ENCODE data around the gene TPRG1L. TPM values are rescaled to one million over a fixed set of nuclear protein-coding genes. Genes with fewer than 3 reads are reported as not detected.

Gene TPRG1L
- total RNA-seq, 1 experiment from 2014 or later: 32.0 TPM

DNA sequence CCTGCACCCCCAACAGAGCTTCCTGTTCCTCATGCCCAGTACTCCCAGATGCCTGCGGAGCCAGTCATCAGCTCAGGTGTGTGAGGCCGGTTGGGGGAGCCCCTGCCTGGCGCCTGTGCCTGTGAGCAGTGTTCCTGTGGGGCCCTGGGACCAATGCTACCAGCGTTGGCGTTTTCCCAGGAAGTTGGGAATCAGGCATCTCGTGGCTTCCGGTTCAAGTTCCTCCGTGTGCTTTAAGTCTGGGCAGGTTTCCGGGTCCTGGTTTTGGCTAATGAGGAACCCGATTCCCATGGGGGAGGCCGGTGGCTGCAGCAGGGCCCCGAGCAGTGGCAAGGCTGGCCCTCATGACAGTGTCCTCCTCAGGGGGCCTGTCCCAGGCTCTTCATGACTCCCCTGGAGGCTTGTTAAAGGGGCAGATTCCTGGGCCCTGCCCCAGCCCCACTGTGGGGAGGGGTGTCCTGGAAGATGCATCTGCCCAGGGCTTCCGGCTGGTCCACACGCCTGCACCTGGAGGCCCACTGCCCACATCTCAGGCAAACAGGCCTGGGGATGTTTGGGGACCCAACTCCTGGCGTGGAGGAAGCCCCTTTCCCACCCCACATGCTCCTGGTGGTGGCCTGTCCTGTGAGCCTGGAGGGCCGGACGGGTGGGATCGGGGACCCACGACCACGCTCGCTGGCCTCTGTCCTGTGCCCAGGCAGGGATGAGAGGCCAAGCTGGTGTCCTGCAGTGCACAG lies 53.7 kb downstream of the TPRG1L start:
- POLR2A ChIA-PET (ENCODE audit: unreplicated experiment): no interaction called here

GRCh38 chr1:3679098-3679555 lies 54.3 kb downstream of the TPRG1L start:
- H3K9me3 ChIP-seq (ENCODE audit: low read length): no peaks in the 10 kb centered on the region
- ATAC-seq (no peak), DNase-seq (no peak)
- no peaks in the 10 kb centered on the region for H3K27me3 ChIP-seq (ENCODE audit: low read length)
- CTCF ChIA-PET: no interaction called here
- intact Hi-C loops (cut with micrococcal nuclease): no loop called here
- H2AFZ ChIP-seq (ENCODE audit: low read length): no peak overlapping the region
- H3F3A ChIP-seq (ENCODE audit: low read length, unreplicated experiment): no peaks in the 10 kb centered on the region
- H3K9me2 ChIP-seq (replicated peaks; ENCODE audit: low read length): no peaks in the 10 kb centered on the region
- no peaks in the 10 kb centered on the region for H3K79me2 ChIP-seq (ENCODE audit: low read length)
- BruUV-seq (replicated peaks): no TSS peak
- no peak overlapping the region for H3K4me3 ChIP-seq (ENCODE audit: low read length)
- no peak overlapping the region for H3K27ac ChIP-seq (ENCODE audit: low read length)
- no peaks in the 10 kb centered on the region for H3K36me3 ChIP-seq (ENCODE audit: low read depth, low read length)
- H3K4me2 ChIP-seq (ENCODE audit: low read length): no peak overlapping the region
- H4K20me1 ChIP-seq (ENCODE audit: low read length): no peaks in the 10 kb centered on the region
- POLR2A ChIA-PET (ENCODE audit: unreplicated experiment): no interaction called here
- H3K4me1 ChIP-seq (ENCODE audit: insufficient read depth, low read length): no peaks in the 10 kb centered on the region; the same call in 1 of the 2 replicates
- TF ChIP-seq EZH2 (IDR thresholded peaks at IDR 0.05; ENCODE audit: low read length, unreplicated experiment) (no peak), EZH2phosphoT487 (IDR thresholded peaks at IDR 0.05; ENCODE audit: borderline replicate concordance, low read length) (no peak), CTCF (conservative IDR thresholded peaks at IDR 0.05; ENCODE audit: low read depth, low read length) (no peak)
- H3K9ac ChIP-seq (ENCODE audit: low read length): no peak overlapping the region

More for the DNA sequence above, 53.7 kb downstream of the TPRG1L start:
- Histone ChIP-seq H4K20me1 (ENCODE audit: low read length) (no peaks in the 10 kb centered on the region), H3K9ac (ENCODE audit: low read length) (no peak overlapping the region), H3K27ac (ENCODE audit: low read length) (no peak overlapping the region), H3K9me3 (ENCODE audit: low read length) (no peaks in the 10 kb centered on the region), H3K4me3 (ENCODE audit: low read length) (no peak overlapping the region), H3K79me2 (ENCODE audit: low read length) (no peaks in the 10 kb centered on the region), H3K4me1 (ENCODE audit: insufficient read depth, low read length) (no peaks in the 10 kb centered on the region; the same call in 1 of the 2 replicates), H2AFZ (ENCODE audit: low read length) (no peak overlapping the region), H3F3A (ENCODE audit: low read length, unreplicated experiment) (no peaks in the 10 kb centered on the region), H3K27me3 (ENCODE audit: low read length) (no peaks in the 10 kb centered on the region), H3K4me2 (ENCODE audit: low read length) (no peak overlapping the region), H3K36me3 (ENCODE audit: low read depth, low read length) (no peaks in the 10 kb centered on the region), H3K9me2 (replicated peaks; ENCODE audit: low read length) (no peaks in the 10 kb centered on the region)
- TF ChIP-seq EZH2phosphoT487 (IDR thresholded peaks at IDR 0.05; ENCODE audit: borderline replicate concordance, low read length): no peak
- no peak for TF ChIP-seq CTCF (conservative IDR thresholded peaks at IDR 0.05; ENCODE audit: low read depth, low read length)
- TF ChIP-seq EZH2 (IDR thresholded peaks at IDR 0.05; ENCODE audit: low read length, unreplicated experiment): no peak
- intact Hi-C loops (cut with micrococcal nuclease): no loop called here
- ATAC-seq (no peak), DNase-seq (no peak)
- no TSS peak for BruUV-seq (replicated peaks)
- CTCF ChIA-PET: interaction anchor here (0.8 kb wide), 1 partner anchor 18 kb away, joined by 3 read pairs; no protein-coding TSS in a partner anchor

Other genes starting within 250 kb of the TPRG1L start
- 54.3 and 60.7 TPM in 2 replicates for gene ARHGEF16, start 170.3 kb upstream of the TPRG1L start, total RNA-seq (2014; rRNA removed)
- gene MEGF6, start 13.5 kb upstream of the TPRG1L start, total RNA-seq (2014; rRNA removed): 32.5 and 40.1 TPM in 2 replicates
- 57.2 and 67.8 TPM in 2 replicates for gene WRAP73, start 25.1 kb downstream of the TPRG1L start, total RNA-seq (2014; rRNA removed)
- gene TP73, start 27.5 kb downstream of the TPRG1L start, total RNA-seq (2014; rRNA removed): 2.5 and 2.6 TPM in 2 replicates
- not detected in 2 replicates for gene CCDC27, start 127.4 kb downstream of the TPRG1L start, total RNA-seq (2014; rRNA removed)
- gene SMIM1, start 147.7 kb downstream of the TPRG1L start, total RNA-seq (2014; rRNA removed): 10.8 and 14.3 TPM in 2 replicates
- gene LRRC47, start 171.5 kb downstream of the TPRG1L start, total RNA-seq (2014; rRNA removed): 77.4 and 102 TPM in 2 replicates
- gene CEP104, start 232.2 kb downstream of the TPRG1L start, total RNA-seq (2014; rRNA removed): 60.9 and 64.1 TPM in 2 replicates
- gene DFFB, start 232.5 kb downstream of the TPRG1L start, total RNA-seq (2014; rRNA removed): 17.1 and 19.6 TPM in 2 replicates